Brain microvascular endothelial cell (primary cell): ENCODE data around the gene KATNAL1.

ENCODE experiments used
- DNase-seq: peaks from one replicate; pipeline ENCODE4 v3.0.0-alpha.2; 2020
- H3K27ac ChIP-seq: fragments of 250-450 bp; sonication (Bioruptor Pico); 2 replicates; pipeline ENCODE4 v1.5.1; 2020; ENCODE audit warnings: mild to moderate bottlenecking, moderate library complexity
- H3K27me3 ChIP-seq: fragments of 250-450 bp; sonication (Bioruptor Pico); replicated peaks from 2 replicates; pipeline ENCODE4 v1.5.1; 2020; ENCODE audit warnings: mild to moderate bottlenecking
- H3K36me3 ChIP-seq: fragments of 250-450 bp; sonication (Bioruptor Pico); replicated peaks from 2 replicates; pipeline ENCODE4 v1.5.1; 2020; ENCODE audit warnings: mild to moderate bottlenecking
- H3K4me3 ChIP-seq: 2 replicates; pipeline ENCODE4 v1.5.1; 2011; ENCODE audit warnings: low read depth, mild to moderate bottlenecking, control low read depth, low read length, moderate library complexity
- CTCF ChIP-seq: IDR thresholded peaks from 2 replicates; pipeline ENCODE4 v1.5.1; 2011; ENCODE audit warnings: low read depth, mild to moderate bottlenecking, moderate library complexity, low read length, control low read depth, inconsistent platforms; ENCODE audit errors: missing control alignments
- in situ Hi-C: cut with HindIII; loops from 2 replicates; pipeline ENCODE4 v1.10.0; 2017; ENCODE audit warnings: low sequenced_read_pairs, low pct_ligation_motif_present

The KATNAL1 gene

GRCh38 chr13:30329009-30329585, 21.7 kb upstream of the KATNAL1 start:
- H3K4me3 ChIP-seq, result no peak overlapping the region
- in situ Hi-C loops, result no loop called here
- no peak overlapping the region for H3K27ac ChIP-seq
- H3K27me3 ChIP-seq, result no peaks in the 10 kb centered on the region
- no peak for TF ChIP-seq CTCF
- H3K36me3 ChIP-seq, result no peaks in the 10 kb centered on the region
- no peak for DNase-seq

GRCh38 chr13:30325668-30326067, 18.3 kb upstream of the KATNAL1 start:
- Histone ChIP-seq H3K4me3 (no peak overlapping the region), H3K27ac (no peak overlapping the region), H3K36me3 (no peaks in the 10 kb centered on the region), H3K27me3 (no peaks in the 10 kb centered on the region)
- no peak for DNase-seq
- no peak for TF ChIP-seq CTCF
- in situ Hi-C loops, result no loop called here

- no peaks in the 10 kb centered on the region for H3K36me3 ChIP-seq
- H3K27ac ChIP-seq, result no peak overlapping the region
- in situ Hi-C loops, result no loop called here
- no peak for TF ChIP-seq CTCF
- no peaks in the 10 kb centered on the region for H3K27me3 ChIP-seq
- no peak for DNase-seq
- H3K4me3 ChIP-seq, result no peak overlapping the region
These were observed 16.2 kb upstream of the KATNAL1 start for GRCh38 chr13:30323524-30323923.

- Histone ChIP-seq H3K27ac (no peak overlapping the region), H3K4me3 (no peak overlapping the region), H3K27me3 (no peaks in the 10 kb centered on the region), H3K36me3 (no peaks in the 10 kb centered on the region)
- DNase-seq, result no peak
- TF ChIP-seq CTCF, result no peak
- in situ Hi-C loops, result no loop called here
These were observed 15.1 kb upstream of the KATNAL1 start for GRCh38 chr13:30322428-30322827.

- in situ Hi-C loops, result no loop called here
- Histone ChIP-seq H3K27me3 (no peaks in the 10 kb centered on the region), H3K4me3 (no peak overlapping the region), H3K36me3 (no peaks in the 10 kb centered on the region), H3K27ac (no peak overlapping the region)
- DNase-seq, result no peak
- no peak for TF ChIP-seq CTCF
These were observed 13.9 kb upstream of the KATNAL1 start for GRCh38 chr13:30321256-30321655.

- no peak for TF ChIP-seq CTCF
- Histone ChIP-seq H3K4me3 (no peak overlapping the region), H3K27ac (no peak overlapping the region), H3K27me3 (no peaks in the 10 kb centered on the region), H3K36me3 (no peaks in the 10 kb centered on the region)
- in situ Hi-C loops, result no loop called here
- no peak for DNase-seq
These were observed 12.3 kb upstream of the KATNAL1 start for GRCh38 chr13:30319655-30320054.
